ENCODE measurements around the gene ZBTB17.
A peak's percentile ranks its signal among the peaks of the same experiment; 100 is the strongest.
"Not testable (repeated sequence)": the region's sequence is repeated elsewhere in the genome, so short reads cannot be mapped to it uniquely, and the experiment has no call there.

The ZBTB17 gene

GRCh38 chr1:16006552-16007485 is 30.9 kb upstream of the ZBTB17 start:
- H4K91ac ChIP-seq (ENCODE audit: low read length), result peak overlapping the region; percentile 14
- no peak overlapping the region for H2BK120ac ChIP-seq (ENCODE audit: low read depth, low read length)
- peaks cover 0 to 6% of the 10 kb centered on the region in 2 experiments for H3K27me3 ChIP-seq (ENCODE audit: control insufficient read depth in 1 of 2, insufficient read depth in 1 of 2, low read length in 2 of 2)
- H3K79me1 ChIP-seq (replicated peaks; ENCODE audit: low read length, poor library complexity, severe bottlenecking), result no peaks in the 10 kb centered on the region
- H2BK12ac ChIP-seq (ENCODE audit: low read length in 2 of 2), result peak overlapping the region in 1 of 2 experiments; percentile 31
- H3K9me3 ChIP-seq (ENCODE audit: control insufficient read depth, low read length), result no peaks in the 10 kb centered on the region
- no peak overlapping the region for H2BK5ac ChIP-seq (ENCODE audit: low read depth, low read length, poor library complexity, severe bottlenecking)
- H3K36me3 ChIP-seq (ENCODE audit: control insufficient read depth in 1 of 2, insufficient read depth in 2 of 2, low read depth in 1 of 2, low read length in 2 of 2), result no peaks in the 10 kb centered on the region
- no peak overlapping the region for H3K9ac ChIP-seq (ENCODE audit: low read length)
- 76% methylated on average over 8 of the region's 9 CpGs for whole genome bisulfite sequencing
- H4K8ac ChIP-seq (ENCODE audit: low read length), result no peak overlapping the region
- H2AK5ac ChIP-seq (ENCODE audit: low read length, severe bottlenecking), result no peak overlapping the region
- no peak overlapping the region for H3K27ac ChIP-seq (ENCODE audit: low read length, poor library complexity, severe bottlenecking)
- H3K23ac ChIP-seq (ENCODE audit: low read length in 2 of 2), result no peak overlapping the region
- peaks cover 2% of the 10 kb centered on the region for H3K4me1 ChIP-seq (ENCODE audit: control insufficient read depth, insufficient read depth, low read depth, low read length)
- H3K18ac ChIP-seq (ENCODE audit: low read depth in 1 of 2, low read length in 2 of 2), result no peak overlapping the region
- no peak overlapping the region for H3K4me2 ChIP-seq (ENCODE audit: low read length, poor library complexity, severe bottlenecking)
- H3K14ac ChIP-seq (ENCODE audit: low read length in 2 of 2), result no peak overlapping the region
- H3K4ac ChIP-seq (ENCODE audit: low read depth in 1 of 2, low read length in 2 of 2), result no peak overlapping the region
- DNase-seq, result no peak
- no peak overlapping the region for H3K4me3 ChIP-seq (ENCODE audit: insufficient read depth in 1 of 2, low read depth in 1 of 2, low read length in 2 of 2)
- H2AFZ ChIP-seq (ENCODE audit: low read depth, low read length), result no peak overlapping the region
- no peak overlapping the region for H2BK15ac ChIP-seq (ENCODE audit: low read depth, poor library complexity, severe bottlenecking)

- Histone ChIP-seq H2BK120ac (ENCODE audit: low read depth, low read length) (no peak overlapping the region), H3K4me1 (ENCODE audit: control insufficient read depth, insufficient read depth, low read depth, low read length) (peaks cover 2% of the 10 kb centered on the region), H3K36me3 (ENCODE audit: control insufficient read depth in 1 of 2, insufficient read depth in 2 of 2, low read depth in 1 of 2, low read length in 2 of 2) (no peaks in the 10 kb centered on the region), H3K27me3 (ENCODE audit: control insufficient read depth in 1 of 2, insufficient read depth in 1 of 2, low read length in 2 of 2) (peaks cover 0 to 6% of the 10 kb centered on the region in 2 experiments), H4K91ac (ENCODE audit: low read length) (no peak overlapping the region), H3K14ac (ENCODE audit: low read length in 2 of 2) (no peak overlapping the region), H3K18ac (ENCODE audit: low read depth in 1 of 2, low read length in 2 of 2) (no peak overlapping the region), H3K9me3 (ENCODE audit: control insufficient read depth, low read length) (no peaks in the 10 kb centered on the region), H2AFZ (ENCODE audit: low read depth, low read length) (no peak overlapping the region), H3K4ac (ENCODE audit: low read depth in 1 of 2, low read length in 2 of 2) (no peak overlapping the region), H2BK12ac (ENCODE audit: low read length in 2 of 2) (no peak overlapping the region), H4K8ac (ENCODE audit: low read length) (no peak overlapping the region), H3K27ac (ENCODE audit: low read length, poor library complexity, severe bottlenecking) (no peak overlapping the region), H3K9ac (ENCODE audit: low read length) (no peak overlapping the region), H3K4me2 (ENCODE audit: low read length, poor library complexity, severe bottlenecking) (no peak overlapping the region), H2AK5ac (ENCODE audit: low read length, severe bottlenecking) (no peak overlapping the region), H3K4me3 (ENCODE audit: insufficient read depth in 1 of 2, low read depth in 1 of 2, low read length in 2 of 2) (no peak overlapping the region), H2BK5ac (ENCODE audit: low read depth, low read length, poor library complexity, severe bottlenecking) (no peak overlapping the region), H3K23ac (ENCODE audit: low read length in 2 of 2) (peak overlapping the region in 1 of 2 experiments; percentile 38), H3K79me1 (replicated peaks; ENCODE audit: low read length, poor library complexity, severe bottlenecking) (no peaks in the 10 kb centered on the region), H2BK15ac (ENCODE audit: low read depth, poor library complexity, severe bottlenecking) (no peak overlapping the region)
- 87% methylated on average over 11 of the region's 11 CpGs for WGBS
- no peak for DNase-seq
Observed at GRCh38 chr1:16006010-16006409, 30.1 kb upstream of the ZBTB17 start.

- Histone ChIP-seq H3K36me3 (ENCODE audit: control insufficient read depth in 1 of 2, insufficient read depth in 2 of 2, low read depth in 1 of 2, low read length in 2 of 2) (no peaks in the 10 kb centered on the region), H3K27ac (ENCODE audit: low read length, poor library complexity, severe bottlenecking) (no peak overlapping the region), H2BK12ac (ENCODE audit: low read length in 2 of 2) (no peak overlapping the region), H2BK15ac (ENCODE audit: low read depth, poor library complexity, severe bottlenecking) (no peak overlapping the region), H3K4me3 (ENCODE audit: insufficient read depth in 1 of 2, low read depth in 1 of 2, low read length in 2 of 2) (no peak overlapping the region), H3K4me2 (ENCODE audit: low read length, poor library complexity, severe bottlenecking) (no peak overlapping the region), H3K9ac (ENCODE audit: low read length) (no peak overlapping the region), H3K27me3 (ENCODE audit: control insufficient read depth in 1 of 2, insufficient read depth in 1 of 2, low read length in 2 of 2) (peaks cover 0 to 6% of the 10 kb centered on the region in 2 experiments), H3K4me1 (ENCODE audit: control insufficient read depth, insufficient read depth, low read depth, low read length) (peaks cover 2% of the 10 kb centered on the region), H2AFZ (ENCODE audit: low read depth, low read length) (no peak overlapping the region), H4K8ac (ENCODE audit: low read length) (no peak overlapping the region), H3K9me3 (ENCODE audit: control insufficient read depth, low read length) (no peaks in the 10 kb centered on the region), H3K18ac (ENCODE audit: low read depth in 1 of 2, low read length in 2 of 2) (no peak overlapping the region), H3K79me1 (replicated peaks; ENCODE audit: low read length, poor library complexity, severe bottlenecking) (no peaks in the 10 kb centered on the region), H2BK5ac (ENCODE audit: low read depth, low read length, poor library complexity, severe bottlenecking) (no peak overlapping the region), H3K4ac (ENCODE audit: low read depth in 1 of 2, low read length in 2 of 2) (no peak overlapping the region), H2AK5ac (ENCODE audit: low read length, severe bottlenecking) (no peak overlapping the region), H3K23ac (ENCODE audit: low read length in 2 of 2) (no peak overlapping the region), H3K14ac (ENCODE audit: low read length in 2 of 2) (no peak overlapping the region), H4K91ac (ENCODE audit: low read length) (no peak overlapping the region), H2BK120ac (ENCODE audit: low read depth, low read length) (no peak overlapping the region)
- 84% methylated on average over 5 of the region's 5 CpGs for WGBS
- DNase-seq, result no peak
Observed at GRCh38 chr1:16005597-16005996, 29.7 kb upstream of the ZBTB17 start.

GRCh38 chr1:16001274-16001673 is 25.4 kb upstream of the ZBTB17 start:
- not testable (repeated sequence) for H3K4ac ChIP-seq (ENCODE audit: low read depth in 1 of 2, low read length in 2 of 2); H4K8ac ChIP-seq (ENCODE audit: low read length); H2AK5ac ChIP-seq (ENCODE audit: low read length, severe bottlenecking); H3K27ac ChIP-seq (ENCODE audit: low read length, poor library complexity, severe bottlenecking); H3K4me1 ChIP-seq (ENCODE audit: control insufficient read depth, insufficient read depth, low read depth, low read length); H3K36me3 ChIP-seq (ENCODE audit: control insufficient read depth in 1 of 2, insufficient read depth in 2 of 2, low read depth in 1 of 2, low read length in 2 of 2); H2BK12ac ChIP-seq (ENCODE audit: low read length in 2 of 2); H4K91ac ChIP-seq (ENCODE audit: low read length); H2AFZ ChIP-seq (ENCODE audit: low read depth, low read length); H3K18ac ChIP-seq (ENCODE audit: low read depth in 1 of 2, low read length in 2 of 2); H2BK120ac ChIP-seq (ENCODE audit: low read depth, low read length); H3K23ac ChIP-seq (ENCODE audit: low read length in 2 of 2); DNase-seq; H3K4me2 ChIP-seq (ENCODE audit: low read length, poor library complexity, severe bottlenecking); H3K14ac ChIP-seq (ENCODE audit: low read length in 2 of 2); H3K9ac ChIP-seq (ENCODE audit: low read length); H2BK5ac ChIP-seq (ENCODE audit: low read depth, low read length, poor library complexity, severe bottlenecking); H2BK15ac ChIP-seq (ENCODE audit: low read depth, poor library complexity, severe bottlenecking); H3K9me3 ChIP-seq (ENCODE audit: control insufficient read depth, low read length); H3K4me3 ChIP-seq (ENCODE audit: insufficient read depth in 1 of 2, low read depth in 1 of 2, low read length in 2 of 2); H3K79me1 ChIP-seq (replicated peaks; ENCODE audit: low read length, poor library complexity, severe bottlenecking)
- 85% methylated on average over 9 of the region's 10 CpGs for WGBS
- H3K27me3 ChIP-seq (ENCODE audit: control insufficient read depth in 1 of 2, insufficient read depth in 1 of 2, low read length in 2 of 2), result peaks cover 11 to 18% of the 10 kb centered on the region in 2 experiments
